ENCODE data around the gene COX19.

COX19 gene, protein sequence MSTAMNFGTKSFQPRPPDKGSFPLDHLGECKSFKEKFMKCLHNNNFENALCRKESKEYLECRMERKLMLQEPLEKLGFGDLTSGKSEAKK

DNA sequence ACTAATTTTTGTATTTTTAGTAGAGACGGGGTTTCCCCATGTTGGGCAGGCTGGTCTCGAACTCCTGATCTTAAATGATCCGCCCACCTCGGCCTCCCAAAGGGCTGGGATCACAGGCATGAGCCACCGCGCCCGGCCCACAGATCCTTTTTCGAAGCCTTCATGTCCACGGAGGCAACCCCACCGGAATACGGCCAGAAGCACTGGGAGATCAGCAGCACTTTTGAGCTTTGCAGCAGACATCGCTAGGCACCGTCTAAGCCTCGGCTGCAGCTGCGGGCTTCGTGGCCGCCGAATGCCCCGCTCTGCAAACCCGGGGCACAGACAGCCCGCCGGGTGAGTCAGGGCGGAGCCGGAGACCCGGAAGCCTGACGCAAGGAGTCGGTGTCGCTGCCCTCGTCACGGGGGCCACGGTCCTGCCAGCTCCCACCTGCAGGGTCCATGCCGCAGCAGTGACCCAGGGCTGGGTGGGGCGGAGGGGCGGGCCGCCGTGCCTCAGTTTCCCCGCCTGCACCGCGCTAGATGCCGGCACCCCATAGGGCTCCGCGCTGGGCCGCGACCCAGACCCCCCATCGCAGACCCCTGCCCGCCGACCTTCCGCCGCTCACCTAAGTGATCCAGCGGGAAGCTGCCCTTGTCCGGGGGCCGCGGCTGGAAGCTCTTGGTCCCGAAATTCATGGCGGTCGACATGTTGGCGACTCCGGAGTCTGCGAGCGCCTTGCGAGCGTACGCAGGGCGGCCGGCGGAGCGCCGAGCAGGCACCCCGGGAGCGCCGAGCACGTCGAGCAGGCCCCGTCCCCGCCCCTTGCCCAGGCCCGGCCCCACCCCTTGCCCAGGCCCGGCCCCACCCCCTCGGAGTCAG is at the start of gene COX19:
TSS of gene COX19 (minus strand) at position 730 of the 862 bp plus-strand sequence. CDS start at position 690, 40 bp downstream.
- DNase-seq (ENCODE audit: low spot score) (peak; percentile 66), FAIRE-seq (no peak)

DNA sequence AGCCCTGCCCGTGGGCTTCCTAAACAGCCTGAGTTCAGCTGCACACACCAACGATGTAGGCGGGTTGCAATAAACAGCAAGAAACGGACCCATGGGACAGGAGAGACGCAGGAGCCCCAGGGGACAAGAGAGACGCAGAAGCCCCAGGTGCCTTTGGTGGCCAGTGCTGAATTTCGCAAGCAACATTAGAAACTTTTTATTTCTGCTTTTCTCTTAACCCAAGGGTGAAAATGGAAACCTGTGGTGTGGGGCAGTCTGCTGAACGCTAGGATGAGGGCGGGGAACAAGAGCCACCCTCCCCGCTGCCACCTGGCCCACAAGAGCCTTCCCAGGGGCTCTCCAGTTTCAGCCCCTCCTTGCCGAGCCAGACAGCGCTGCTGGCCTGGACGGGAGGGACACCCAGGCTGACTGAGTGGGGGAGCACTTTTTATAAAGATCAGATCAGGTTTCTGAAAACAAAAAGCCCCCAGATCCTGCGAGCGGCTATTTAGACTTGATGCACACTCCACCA is 49.0 kb upstream of the COX19 start:
- no peak for DNase-seq (ENCODE audit: low spot score)
- no peak for FAIRE-seq

DNA sequence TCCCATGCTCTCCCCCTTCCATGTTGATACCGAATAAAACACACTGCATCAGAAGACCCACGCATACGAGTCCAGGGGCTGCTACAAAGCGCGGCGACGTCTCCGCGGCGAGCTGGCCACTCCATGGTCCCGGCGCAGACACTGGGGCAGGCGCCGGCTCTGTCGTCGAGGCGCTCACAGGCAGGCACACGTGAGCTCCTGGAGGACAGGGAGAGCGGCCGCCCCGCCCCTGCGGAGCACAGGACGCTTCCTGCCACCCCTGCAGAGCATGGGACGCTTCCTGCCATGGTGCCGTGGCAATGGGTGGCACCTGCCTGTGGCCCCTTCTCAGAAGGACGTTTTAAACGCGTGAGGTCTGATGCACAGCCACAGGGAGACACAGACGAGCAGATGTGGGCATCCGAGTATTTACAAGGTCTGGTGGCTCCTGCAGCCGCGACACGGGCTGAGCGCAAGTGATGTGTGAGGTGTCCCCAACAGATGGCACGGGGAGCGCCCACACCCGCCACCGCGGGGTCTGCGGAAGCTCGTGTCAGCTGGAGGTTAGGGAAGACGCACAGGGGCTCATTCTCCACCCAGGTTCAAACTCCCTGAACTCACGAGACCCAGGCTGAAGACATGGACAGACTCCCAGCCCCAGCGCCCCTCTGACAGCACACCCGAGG is 47.6 kb upstream of the COX19 start:
- FAIRE-seq (no peak), DNase-seq (ENCODE audit: low spot score) (no peak)

DNA sequence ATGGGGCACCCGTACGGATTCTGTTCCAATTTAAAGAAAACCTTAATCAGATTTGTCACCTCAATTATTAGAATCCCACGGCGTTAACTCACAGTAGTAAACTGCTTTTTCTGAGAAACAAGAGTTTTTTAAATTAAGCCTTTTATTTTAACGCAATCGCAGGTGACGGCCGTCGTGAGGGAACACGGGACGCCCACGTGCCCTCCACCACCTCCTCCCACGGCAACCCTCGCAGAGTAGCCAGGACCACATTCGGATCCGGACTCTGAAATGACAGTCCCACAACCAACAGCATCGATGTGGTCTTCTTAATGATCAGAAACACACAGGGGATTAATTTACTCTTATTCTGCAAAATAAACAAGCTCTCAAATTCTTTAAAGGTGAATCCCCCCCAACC is 47.0 kb upstream of the COX19 start:
- DNase-seq (ENCODE audit: low spot score) (no peak), FAIRE-seq (no peak)

DNA sequence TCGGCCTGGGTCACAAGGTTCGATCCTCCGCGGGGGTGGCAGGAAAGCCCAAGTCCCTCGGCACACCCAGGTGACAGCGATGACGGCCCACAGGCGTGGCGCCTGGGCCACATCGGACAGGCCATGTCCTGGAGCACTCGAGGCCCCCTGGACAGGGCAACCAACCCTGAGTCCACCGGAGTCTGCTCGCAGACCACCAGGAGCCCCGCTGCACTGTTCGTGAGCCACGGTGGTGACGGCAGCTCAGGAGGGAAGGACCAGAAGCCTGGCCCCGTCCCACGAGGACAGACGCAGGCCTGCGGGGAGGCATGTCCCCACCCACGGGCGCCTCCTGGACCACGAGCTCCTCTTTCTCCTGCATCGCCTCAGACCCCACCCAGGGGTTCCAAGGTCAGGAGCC is 46.6 kb upstream of the COX19 start:
- FAIRE-seq (no peak), DNase-seq (ENCODE audit: low spot score) (no peak)

DNA sequence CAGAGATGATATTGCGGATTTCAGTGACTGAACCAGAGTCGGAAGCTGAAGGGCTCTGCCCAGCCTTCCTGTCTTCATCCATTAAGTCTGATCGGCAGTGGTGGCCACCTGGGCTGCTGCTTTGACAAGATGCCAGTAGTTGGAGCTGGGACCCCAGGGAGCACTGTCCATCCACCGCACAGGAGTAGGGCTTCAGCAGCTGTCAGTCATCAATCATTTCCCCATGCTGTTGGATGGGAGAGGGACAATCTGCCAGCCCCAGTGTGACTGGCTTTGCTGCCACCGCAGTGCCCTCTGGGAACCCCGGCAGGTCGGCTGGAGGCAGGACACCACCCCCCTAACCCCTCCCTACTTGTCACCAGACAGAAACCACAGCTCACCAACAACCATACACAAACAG is 46.0 kb upstream of the COX19 start:
- no peak for FAIRE-seq
- DNase-seq (ENCODE audit: low spot score) = no peak

DNA sequence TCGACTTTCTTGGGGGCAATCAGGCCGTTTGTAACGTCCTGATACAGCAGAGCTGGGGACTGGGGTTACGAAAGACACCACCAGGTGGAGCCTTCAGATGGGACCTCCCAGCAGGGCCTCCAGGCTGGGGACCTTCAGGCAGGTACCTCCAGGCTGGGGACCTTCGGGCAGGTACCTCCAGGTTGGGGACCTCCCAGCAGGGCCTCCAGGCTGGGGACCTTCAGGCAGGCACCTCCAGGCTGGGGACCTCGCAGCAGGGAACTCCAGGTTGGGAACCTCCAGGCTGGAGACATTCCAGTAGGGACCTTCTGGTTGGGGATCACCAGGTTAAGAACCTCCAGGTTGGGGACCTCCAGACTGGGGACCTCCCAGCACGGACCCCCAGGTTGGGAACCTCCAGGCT is 45.5 kb upstream of the COX19 start:
- no peak for DNase-seq (ENCODE audit: low spot score)
- FAIRE-seq = no peak

DNA sequence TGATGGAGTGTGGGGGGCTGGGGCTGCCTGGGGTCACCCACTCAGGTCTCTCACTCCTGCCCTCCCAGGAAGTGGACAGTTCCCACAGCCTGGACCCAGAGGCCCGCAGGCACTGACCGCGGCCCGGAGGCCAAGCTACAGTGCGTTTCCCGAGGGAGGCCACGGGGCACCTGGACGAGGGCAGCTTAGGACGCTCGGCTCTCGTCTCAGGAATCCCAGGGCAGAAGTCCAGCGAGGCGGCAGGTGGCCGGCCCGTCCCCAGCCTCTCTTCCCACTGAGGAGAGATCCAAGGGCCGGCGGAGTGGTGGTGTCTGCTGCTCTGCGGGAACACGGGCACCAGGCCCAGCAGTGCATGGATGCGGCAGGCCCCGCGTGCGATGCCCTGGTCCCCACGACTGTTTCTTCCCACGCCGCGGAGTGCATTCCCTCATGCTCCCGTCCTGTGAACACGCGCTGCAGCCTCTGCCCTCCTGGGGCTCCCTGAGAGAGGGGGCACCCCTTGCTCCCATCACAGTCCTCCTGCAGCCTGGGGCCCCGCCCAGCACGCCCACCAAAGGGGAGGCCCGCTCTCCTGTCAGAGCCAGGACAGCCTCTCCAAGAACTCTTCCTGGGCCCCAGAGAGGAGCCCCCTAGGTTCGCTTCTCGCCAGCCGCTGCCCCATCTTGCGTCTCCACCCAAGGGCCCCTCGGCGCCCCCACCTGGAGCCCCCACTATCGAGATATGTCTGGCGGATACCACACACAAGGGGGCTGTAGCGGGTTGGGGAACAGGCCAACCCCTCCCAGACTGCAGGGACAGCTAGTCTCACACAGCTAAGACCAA is 44.7 kb upstream of the COX19 start:
- FAIRE-seq (no peak), DNase-seq (ENCODE audit: low spot score) (no peak)

DNA sequence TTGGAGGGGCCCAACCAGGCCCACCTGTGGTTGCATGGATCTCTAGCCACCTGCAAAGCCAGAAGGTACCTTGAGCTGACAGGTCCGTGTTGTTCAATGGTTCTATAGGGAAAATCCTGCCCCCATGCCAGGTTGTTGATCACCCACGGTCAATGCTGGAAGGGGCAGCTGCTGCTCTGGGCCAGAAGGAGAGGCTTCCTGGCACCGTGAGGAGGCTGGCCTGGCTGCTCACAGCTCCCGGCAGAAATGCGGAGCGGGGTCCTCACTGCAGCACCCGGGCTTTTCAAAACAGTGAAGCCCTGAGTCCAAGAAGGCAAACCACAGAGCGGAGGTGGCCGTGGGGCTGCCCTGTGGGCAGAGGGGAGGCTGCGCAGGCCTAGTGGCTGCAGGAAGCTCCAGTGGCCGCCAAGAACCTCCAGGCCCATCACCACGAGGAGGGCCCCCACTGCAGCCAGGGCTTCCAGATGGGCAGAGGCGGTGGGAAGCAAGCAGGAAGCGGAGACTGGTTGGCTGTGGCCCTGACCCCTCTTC is 44.0 kb upstream of the COX19 start:
- no peak for DNase-seq (ENCODE audit: low spot score)
- FAIRE-seq = no peak

DNA sequence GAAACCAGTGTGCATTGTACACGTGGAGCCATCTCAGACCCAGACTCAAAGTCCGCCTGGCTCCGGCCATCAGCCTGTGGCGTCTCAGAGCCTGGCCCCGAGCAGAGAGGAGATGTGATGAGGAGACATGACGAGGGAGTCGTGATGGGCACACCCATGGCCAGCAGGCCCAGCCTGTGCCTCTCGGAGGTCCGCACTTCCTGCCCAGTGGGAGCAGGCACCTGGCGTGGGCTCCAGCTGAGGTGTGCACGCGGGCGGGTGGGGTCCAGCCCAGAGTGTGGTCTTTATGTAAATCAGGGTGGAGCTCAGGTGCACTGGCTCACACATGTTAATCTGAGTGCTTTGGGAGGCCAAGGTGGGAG is 43.0 kb upstream of the COX19 start:
- FAIRE-seq (no peak), DNase-seq (ENCODE audit: low spot score) (no peak)

DNA sequence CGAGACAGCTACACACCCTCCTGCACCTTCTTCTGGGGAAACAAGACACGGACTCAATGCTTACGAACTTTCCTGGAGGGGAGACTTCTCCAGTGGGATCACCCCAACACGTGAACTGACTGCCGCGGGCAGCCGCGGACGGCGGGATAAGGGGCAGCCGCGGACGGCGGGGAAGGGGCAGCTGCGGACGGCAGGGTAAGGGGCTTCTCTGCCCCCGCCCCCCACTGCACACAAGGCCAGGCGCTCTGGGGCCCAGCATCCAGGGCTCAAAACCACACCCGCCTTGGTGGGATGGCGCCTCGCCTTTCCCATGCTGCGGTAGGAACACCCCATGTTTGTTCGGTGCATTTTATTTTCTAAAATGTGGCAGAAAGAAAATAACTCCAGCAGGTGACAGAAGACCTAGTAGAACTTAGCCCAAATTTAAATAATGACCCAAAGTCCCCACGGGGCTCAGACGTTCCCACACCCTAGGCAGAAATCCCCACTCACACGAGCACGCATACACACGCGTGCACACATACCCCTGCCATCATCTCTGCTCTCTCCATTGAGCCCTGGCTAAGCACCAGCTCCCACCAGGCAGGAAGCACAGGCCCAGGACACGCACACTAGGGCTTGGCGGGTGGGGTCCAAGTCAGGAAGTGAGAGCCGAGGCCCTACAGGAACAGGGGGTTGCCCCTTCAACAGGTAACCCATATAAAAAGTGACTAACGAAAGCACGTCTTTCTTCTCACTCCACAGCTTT is 42.4 kb upstream of the COX19 start:
- FAIRE-seq = no peak

DNA sequence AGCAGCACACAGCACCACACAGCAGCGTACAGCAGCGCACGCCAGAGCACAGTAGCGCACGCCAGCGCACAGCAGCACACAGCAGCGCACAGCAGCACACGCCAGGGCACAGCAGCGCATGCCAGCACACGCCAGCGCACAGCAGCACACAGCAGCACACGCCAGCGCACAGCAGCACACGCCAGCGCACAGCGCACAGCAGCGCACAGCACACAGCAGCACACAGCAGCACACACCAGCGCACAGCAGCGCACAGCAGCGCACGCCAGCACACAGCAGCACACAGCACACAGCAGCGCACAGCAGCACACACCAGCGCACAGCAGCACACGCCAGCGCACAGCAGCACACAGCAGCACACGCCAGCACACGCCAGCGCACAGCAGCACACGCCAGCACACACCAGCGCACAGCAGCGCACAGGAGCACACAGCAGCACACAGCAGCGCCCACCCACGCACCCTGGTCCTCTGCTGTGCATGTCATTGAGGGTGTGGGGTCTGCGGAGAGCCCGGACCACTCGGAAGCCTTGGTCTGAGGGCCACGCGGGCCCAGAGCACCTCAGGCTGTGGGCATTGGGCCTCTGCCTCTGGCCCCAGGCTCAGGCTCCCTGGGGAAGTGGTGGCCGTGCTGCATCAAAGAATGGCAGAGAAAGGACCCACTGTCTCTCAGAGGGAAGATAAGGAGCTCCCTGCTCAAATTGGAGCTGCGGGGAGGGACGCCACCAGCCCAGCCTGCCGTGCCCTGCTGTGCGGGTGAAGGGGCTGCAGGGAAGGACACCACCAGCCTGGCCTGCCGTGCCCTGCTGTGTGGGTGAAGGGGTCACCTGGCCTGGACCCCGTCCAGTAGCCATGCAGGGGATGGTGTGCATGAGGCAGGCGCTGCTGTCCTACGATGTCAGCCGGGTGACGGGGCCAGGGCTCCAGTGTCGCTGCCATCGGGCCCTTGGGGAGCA is 41.5 kb upstream of the COX19 start:
- FAIRE-seq = no peak
- DNase-seq (ENCODE audit: low spot score) = no peak

More for the DNA sequence above, 42.4 kb upstream of the COX19 start:
- DNase-seq (ENCODE audit: low spot score) = no peak

DNA sequence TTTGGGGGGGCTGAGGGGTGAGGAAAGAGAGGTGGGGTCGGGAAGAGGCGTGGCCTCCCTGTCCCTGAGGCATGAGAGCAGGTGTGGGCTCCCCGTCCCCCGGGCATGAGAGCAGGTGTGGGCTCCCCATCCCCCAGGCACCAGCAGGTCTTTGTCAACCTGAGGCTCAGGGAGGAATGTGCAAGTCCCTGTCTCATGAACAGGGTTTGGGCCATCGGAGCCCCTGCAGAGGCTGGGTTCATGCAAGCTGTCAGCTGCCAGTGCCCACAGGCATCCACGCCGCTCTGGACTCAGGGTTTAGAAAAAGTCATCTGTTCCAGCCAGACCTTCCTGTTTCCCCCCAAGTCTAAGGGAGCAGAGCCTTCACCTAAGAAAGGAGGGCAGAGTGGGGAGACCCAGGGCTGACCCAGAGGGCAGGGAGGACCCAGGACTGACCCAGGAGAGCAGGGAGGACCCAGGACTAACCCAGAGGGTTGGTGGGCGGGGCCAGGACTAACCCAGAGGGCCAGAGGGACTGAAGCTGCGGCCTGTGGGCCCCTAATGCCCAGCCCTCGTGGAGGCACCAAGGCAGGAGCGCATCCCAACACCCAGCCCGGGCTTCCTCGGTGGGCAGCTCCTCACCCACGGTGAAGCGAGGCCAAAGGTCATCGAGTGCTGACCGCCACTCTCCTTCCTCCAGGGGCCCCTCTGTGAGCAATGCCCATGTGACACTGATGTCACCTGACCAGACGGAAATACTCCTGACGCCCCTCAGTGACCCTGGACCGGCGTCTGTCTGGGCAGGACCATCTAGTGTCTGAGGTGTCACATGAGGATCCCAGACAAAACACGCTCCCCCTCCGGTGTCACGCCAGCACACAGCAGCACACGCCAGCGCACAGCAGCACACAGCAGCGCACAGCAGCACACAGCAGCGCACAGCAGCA is 40.1 kb upstream of the COX19 start:
- DNase-seq (ENCODE audit: low spot score) (no peak), FAIRE-seq (no peak)

DNA sequence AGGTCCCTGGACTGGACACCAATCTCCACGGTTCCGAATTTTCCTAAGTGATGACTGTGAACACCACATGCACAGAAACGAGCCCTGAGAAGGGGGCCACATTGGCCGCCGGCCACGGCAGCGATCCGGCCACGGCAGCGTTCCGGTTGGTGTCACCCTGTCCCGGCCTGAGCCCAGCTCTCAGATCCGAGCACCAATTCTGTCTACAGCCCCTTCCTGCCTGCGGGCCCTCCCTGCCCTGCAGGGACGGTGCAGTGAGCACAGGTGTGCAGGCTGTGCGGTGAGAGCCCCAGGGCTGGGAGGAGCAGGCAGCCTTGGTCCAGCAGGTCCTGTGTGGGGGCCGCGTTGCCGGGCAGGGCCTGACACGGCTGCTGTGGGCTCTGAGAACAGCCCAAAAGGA is 39.3 kb upstream of the COX19 start:
- no peak for FAIRE-seq

DNA sequence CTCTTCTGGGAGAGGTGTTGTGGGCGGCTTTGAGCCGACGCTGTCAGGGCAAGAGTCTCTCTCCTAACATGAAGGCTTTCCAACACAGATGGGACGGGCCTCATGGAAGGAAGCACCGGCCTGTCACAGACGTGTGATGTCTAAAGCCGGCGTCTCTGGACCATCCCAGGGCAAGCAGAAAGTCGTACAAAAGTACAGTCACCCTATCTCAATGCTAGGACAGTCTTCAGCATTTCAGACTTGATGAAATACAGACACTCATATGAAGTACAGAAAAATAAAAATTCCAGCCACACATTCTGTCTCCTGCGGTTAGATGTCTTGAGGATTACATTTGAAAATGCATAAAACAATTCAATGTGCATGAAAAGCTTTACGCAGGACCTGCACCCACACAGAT is 38.2 kb upstream of the COX19 start:
- FAIRE-seq = no peak
- DNase-seq (ENCODE audit: low spot score) = no peak

More for the DNA sequence above, 39.3 kb upstream of the COX19 start:
- DNase-seq (ENCODE audit: low spot score) = no peak

DNA sequence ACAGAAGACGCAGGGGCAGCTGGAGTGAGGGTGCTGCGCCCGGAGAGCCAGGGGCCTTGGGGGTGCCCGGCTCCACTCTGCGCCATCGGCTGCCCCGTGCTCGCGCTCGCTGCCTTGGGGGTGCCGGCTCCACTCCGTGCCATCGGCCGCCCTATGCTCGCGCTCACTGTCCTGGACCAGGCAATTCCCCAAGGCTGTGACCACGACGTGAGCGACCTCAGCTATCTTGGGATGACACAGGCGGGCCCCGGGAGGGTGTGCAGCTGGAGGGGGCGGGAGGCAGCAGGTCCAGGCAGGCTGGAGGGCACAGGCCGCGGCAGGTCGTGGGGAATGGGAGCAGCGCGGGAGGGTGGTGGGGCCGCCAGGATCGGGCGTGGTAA is 37.4 kb upstream of the COX19 start:
- DNase-seq (ENCODE audit: low spot score) (no peak), FAIRE-seq (no peak)

DNA sequence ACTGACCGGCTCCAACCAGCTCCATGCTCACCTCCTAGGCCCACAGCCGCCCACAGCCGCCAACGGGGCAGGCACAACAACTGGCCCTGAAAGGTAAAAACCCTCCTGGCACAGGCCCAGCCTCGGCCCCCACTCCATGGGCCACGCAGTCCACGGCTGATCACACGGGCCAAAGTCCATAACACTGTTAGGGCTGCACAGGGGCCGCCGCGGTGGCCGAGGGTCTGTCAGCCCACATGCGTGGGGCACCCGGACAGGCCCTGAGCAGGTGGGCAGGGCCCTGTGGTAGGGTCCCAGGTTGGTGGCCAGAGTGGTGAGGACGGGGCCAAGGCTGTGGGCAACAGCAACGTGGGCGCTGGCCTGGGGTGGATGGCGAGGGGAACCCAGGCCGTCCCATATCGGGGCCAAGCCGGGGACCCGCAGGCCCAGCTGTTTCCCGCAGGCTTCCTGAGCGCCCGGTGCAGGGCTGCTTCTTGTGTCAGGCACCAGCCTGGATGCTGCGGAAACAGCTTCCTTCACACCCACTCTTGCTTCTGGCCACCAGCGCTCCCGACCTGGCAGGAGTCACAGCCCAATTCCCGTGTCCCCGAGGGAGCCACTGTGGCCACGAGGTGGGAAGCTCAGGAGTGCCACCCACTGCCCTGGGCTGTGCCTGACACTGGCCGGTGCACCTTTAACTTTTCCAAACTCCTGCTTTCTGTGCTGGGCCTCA is 36.8 kb upstream of the COX19 start:
- DNase-seq (ENCODE audit: low spot score) (no peak), FAIRE-seq (no peak)
